Measurements from ENCODE around the gene NPAS3.

The NPAS3 gene

DNA sequence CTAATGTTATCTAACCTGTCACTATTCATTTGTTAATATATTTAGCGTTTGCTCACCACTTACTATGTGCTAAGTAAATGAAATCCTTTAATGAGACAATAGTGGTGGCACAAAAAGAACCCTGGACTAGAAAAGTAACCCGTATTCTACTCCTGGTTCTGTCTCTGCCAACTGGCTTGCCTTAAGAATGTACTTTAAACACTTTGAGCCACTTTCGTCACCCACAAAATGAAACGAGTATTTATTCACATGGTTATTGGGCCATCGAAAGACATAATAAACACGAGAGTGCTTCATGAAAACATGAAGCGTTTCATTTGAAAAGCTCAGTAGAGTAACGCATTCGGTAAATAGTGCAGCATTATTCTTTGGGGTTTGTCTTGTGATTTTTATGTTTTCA lies 757.5 kb downstream of the NPAS3 start:
- DNase-seq, result no peak

DNA sequence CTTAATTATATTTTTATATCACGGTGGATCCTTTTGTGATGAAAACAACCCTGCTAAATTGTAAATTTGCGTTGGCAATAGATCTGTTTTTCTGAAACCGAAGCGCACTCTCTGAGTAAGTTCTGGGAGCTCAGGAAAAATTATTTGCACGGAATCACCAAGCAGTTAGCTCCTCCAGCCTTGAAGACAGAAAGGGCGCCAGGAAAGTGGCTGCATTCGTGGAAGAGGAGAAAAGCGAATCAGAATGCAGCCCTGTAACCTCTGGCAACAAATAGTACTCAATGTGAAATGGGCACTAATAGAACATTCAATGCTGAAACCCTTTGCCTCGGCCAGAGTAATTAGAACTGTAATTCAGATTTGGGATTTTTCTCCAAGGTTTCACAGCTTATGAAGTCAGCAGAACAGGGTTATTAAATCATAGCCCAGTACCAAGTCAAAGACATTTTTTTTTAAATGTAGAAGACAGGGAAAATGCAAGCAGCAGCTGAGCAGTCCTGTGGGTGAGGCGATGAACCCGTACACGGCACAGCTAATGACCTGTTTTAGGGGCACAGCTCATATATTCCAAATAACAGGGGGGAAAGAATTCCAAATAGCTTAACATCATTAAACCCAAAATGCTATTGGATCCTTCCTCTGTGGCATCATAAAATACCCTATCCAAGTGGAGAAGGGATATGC lies 760.8 kb downstream of the NPAS3 start:
- DNase-seq, result no peak

DNA sequence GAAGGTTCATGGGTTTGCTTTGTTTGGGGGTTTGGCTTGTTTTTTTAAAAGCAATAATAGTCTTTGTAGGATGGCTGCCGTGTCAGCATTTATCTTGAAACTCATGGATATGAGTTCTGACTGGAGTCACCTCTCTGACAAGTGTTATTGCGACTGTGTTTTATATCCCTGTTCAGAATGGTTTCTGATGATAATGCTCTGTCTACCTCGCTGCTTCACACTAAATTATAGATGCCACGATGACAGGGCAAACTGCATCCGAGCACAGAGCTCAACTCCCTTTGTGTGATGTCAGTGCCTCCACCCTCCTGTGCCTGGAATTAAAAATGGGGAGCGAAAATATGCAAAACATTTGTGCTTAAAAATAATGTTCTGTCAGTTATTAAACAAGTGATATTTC lies 761.4 kb downstream of the NPAS3 start:
- DNase-seq, result no peak

DNA sequence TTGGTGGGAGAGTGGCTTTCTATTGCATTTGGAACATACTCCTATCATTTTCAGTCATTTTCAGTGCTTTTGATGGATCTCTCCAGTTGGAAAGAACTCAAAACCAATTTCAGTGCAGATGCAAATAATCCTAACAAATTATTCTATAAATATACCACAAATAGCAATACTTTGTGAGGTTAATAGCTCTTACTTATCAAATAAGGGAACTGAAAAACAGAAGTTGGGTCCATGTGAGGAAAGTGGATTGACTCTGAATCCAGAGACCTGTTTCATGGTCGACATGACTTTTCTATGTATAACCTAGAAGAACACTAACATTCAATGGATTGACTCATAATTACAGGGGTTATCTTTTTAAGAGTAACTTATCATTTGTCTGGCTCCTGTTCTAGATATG lies 763.6 kb downstream of the NPAS3 start:
- no peak for DNase-seq

DNA sequence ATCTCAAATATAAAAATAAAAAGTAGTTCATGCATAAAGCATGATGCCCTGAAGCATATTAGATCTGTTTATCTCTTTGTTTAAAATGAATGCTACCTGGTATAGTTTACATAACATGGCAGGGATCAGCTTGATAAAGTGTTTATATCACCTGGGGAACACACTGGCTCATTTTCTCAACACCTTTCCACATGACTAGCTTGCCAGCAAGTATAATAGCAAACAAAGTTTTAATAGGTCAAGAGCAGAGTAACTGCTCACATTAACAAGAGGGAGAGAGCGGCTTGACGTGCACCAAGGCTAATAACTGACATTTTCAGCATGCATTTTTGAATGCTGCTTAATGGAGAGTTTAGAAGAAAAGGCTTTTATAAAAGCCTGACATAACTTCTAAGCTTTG lies 765.8 kb downstream of the NPAS3 start:
- no peak for DNase-seq

DNA sequence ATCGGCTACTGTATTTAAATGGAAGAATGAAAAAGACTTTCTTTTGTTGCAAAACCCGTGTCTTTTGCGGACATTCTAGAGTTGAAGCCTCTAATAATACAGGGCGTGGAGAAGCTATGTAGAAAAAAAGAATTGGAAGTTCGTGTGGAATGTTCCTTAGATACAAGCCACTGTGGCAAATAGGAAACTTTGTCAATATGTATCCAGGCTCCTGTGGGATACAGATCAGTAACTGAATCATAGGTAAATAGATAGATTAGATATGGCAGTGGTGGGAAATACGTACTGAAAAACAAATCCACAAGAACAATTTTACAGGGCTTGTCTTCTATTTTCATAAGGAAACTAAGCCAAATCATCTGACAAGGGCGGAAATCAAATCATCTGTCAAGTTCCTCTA lies 766.8 kb downstream of the NPAS3 start:
- DNase-seq, result no peak

DNA sequence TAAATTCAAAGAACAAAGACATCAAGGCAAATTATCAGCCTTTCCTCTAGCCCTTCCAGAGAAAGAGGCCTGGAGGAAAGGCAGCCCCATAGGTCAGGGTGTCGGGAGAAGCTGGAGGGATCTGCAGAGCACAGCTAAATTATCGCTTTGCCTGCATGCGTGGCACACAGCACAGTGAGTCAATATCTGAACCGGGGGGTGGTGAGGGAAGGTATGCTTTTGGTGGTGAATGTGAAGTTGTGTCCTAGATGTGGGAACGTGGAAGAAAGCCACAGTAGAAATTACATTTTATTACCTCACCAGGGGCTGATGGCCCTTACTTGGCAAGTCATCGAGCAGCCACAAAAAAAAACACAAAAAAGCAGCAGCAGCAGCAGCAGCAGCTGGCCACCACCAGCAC lies 769.0 kb downstream of the NPAS3 start:
- no peak for DNase-seq

DNA sequence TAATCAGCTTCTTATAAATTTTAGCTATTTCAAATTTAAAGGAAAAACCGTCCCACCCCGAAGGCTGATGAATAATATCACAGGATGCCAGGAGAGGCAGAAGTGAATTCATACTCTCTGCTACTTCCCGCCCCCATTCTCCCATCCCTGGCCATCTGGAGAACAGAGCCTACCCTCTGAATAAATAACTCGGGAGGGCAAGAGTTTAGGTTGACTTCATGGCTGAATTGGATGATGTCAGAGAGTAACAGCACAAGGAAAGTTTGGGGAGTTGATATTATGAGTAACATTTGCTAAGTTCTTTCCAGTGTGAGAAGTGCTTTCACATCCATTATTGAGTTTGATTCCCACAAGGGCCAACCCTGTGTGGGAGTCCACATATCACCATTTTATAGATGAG lies 770.6 kb downstream of the NPAS3 start:
- no peak for DNase-seq

DNA sequence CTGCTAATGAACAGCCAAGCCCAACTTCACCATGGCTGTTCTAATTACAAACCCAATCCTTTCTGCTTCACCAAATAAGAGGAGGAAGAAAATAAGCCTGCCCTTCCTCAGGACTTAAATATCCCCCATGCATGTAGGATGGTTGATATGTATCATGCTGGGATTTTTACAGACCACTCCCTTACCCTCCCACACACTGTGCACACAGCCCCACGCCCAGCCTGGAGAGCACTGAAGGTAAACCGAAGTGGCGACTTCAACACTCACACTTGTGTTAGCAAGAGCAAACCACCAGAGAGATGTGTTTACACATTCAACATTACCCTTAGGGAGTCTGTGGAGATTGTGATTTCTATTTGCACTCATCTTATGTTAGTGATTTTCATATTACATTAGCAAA lies 771.0 kb downstream of the NPAS3 start:
- no peak for DNase-seq

DNA sequence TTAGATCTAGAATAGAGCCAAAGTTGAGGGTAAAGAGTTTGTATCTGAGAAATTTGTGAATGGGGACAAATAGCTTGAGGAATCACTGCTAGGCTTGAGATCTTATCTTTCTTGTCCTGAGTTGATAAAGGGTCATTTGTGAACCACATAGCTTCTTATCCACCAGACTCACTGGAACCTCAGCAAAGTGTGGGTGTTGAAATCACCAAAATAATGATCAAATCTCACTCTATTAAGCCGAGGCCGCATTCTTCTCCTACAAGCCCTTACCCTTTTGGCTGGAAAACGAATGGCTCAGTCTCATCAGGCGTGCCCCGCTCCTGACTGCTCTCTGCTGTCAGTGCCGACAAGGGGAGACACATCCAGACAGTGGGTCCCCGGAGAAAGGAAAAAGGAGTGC lies 771.6 kb downstream of the NPAS3 start:
- no peak for DNase-seq

DNA sequence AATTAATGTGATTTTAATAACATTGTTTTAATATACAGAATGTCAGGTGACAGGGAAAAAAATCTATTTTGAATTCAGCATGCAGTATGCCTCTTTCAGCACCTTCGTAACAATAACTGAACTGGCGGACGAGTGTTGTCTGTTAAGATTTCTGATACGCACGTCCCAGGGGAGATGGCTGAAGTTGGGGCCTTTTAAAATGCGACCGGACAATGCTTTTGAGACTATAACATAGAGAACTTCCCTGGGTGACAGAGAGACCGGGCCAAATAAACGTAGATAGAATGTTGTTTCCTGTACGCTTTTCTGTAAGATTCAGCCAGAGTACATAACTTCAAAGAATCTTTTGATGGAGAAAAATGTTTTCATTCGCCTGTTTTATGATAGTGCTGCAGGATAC lies 772.5 kb downstream of the NPAS3 start:
- no peak for DNase-seq

DNA sequence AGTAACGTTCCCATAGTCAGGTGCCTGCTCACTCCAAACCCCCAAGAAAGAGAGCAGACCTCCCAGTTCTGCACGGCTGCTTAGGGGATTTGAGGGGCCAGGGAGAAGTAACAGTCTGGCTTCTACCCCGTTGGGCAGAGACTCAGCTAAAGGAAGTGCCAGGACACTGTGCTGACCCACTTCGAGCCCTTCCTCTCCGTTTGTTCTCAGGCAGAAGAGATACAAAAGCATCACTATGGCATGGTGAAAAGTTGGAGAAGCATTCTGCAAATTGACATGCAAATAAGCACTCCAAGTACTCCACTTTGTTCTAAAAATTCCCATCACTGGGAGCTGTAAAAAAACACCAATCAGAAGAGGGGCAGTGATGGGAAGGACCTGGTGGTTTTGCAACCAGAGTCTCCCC lies 773.1 kb downstream of the NPAS3 start:
- DNase-seq, result no peak

DNA sequence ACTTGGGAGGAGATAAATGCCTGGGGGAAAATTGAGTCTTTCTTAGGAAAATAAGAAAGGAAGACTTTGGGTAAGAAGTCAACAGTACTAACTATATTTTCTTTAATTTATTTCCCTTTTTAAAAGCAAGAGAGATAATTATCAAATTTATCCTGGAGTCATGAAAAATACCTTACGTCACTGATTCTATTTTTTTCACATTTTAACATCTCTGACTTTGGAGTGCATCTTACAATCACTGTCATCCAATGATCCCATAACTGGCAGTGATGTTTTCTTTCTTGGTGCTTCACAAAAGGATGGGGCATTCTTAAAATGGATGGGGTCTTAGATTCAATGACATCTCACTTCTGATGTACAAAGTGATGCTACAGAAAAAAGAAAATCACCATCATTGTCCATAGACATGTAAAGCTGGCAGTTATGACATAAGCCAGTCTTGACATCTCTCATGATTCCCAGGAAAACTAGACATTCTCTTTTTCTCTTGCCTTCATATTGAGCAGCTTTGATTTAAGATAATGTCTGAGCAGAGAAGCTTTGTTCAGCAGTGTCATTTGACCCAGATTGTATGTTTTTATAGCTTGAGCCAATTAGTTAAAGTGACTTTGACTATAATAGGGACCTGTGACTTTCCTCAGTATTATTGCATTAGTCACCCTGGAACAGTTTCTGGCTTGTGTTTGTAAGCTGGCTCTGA lies 776.0 kb downstream of the NPAS3 start:
- no peak for DNase-seq

DNA sequence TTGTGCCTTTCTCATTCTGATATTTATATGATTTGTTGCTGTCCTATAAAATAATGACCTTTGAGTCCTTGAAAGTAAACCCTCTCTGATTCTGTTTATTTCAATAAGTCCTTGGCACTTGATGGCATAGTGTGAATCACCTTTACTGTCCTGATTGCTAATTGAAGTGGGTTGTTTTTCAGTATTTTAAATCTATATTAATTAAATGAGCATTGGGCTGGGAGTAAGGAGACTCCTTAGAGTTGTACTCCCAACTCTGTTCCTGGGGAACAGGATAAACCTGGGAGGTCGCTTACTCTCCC lies 776.5 kb downstream of the NPAS3 start:
- DNase-seq, result no peak

DNA sequence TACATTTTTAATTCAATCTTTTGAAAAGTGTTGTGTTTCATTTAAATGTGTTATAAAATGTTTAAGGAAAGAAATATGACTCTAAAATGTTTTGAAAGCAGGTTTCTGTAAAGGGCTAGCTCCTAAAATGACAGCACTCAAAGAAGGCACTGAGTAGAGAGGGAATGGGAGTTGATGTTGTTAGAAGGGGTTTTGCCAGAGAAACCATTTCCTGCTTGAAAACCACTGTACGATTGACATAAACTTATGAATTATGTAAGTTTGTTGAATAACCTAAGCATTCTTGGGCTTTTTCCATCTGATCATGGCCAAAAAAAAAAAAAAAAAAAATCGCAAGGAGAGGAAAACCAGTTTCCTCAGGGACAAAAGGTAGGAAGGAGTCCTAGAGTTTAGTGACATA lies 778.2 kb downstream of the NPAS3 start:
- no peak for DNase-seq

DNA sequence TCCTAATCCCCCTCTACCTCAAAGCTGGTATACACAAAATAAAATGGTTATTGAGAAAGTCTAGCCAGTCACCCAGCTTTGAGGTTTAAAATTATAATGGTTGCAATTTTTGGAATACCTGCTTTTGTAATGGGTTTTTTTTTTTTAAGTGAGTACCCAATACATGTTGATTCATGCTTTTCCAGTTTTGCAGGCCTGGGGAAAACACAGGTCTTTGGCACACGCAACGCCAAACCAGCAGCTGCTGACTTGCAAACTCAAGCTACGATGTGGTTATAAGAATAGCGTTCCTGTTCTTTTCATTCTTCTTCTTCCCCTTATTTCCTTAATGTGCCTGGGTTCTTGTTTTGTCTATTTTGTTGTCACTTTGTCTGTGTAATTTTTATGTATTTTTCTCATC lies 779.2 kb downstream of the NPAS3 start:
- DNase-seq, result no peak

DNA sequence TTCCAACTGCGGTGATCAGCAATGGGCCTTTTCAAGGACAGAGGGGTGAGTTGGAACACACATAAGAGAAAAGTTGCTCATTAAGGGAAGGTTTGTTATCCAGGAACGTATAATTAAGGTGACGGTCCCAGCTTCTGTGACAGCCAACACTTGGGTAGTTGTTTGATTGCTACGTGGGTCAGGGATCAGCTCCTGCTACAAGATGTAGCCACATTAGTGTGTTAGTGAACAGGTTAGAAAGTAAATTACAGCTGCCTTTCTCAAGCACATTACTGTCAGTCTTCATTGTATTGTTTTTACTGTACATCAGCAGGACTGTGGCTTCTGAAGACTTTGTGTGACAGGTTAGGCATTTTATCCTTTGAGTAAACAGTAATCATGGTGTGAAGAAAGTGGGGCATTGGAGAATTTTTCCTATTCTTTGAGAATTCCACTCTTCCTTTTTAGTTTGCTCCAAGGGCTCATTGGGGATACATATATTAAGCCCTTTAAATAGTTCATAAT lies 781.7 kb downstream of the NPAS3 start:
- no peak for DNase-seq

DNA sequence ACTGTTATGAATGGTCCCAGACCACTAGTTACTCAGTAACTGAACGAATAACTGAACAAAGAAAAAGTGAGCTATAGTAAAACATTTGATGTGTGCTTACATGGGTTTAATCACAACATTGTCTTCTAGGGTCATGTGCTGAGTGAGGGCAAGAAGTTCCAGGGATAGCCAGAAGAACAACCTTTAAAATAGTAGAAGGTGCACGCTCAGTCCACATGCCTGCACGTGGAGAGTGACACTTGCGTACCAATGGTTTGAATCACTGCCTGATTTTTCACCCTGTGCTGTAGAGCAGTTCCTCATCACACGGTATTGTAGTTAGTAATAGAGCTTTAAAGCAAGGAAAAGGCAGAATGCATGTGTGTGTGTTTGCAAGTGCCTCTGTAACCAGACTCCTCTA lies 788.0 kb downstream of the NPAS3 start:
- DNase-seq, result no peak

DNA sequence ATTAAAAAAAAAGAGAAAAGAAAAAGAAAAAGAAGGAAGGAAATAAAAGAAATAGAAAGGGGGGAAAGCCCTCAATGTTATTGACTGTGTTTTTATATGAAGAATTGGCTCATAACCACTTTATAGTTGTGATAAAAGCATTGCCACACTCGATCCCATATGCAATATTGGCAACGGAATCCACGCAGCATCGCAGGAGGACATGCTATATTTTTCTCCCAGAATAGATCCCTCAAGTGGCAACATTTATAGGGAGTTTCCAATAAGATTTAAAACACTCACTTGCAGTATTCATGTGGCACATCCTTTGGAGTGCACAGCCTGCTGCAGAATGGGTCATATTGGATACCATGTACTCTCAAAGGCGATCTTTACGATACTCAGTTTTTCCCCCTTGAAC lies 788.9 kb downstream of the NPAS3 start:
- DNase-seq, result no peak

DNA sequence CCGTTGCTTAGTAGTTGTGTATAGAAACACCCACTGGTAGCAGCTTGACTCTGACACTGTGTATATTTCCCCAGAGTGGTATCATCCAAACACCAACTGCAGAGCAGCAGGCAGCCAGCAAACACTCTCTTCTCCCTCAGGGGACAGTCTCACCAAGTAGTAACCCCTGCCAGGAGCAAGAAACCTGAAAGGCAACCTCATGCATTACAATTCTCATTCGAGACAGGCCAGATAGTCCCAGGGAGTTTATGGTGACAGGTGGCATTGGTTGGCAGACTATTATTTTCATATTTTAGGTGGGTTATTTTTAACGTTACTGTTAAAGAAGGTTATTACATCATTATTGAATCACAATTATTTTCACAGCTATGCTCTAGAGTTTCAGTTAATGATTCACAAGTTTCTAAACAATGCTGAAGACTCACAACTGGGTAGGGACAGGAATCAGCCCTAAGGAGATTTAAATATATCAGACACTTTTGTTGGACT lies 789.4 kb downstream of the NPAS3 start:
- no peak for DNase-seq

DNA sequence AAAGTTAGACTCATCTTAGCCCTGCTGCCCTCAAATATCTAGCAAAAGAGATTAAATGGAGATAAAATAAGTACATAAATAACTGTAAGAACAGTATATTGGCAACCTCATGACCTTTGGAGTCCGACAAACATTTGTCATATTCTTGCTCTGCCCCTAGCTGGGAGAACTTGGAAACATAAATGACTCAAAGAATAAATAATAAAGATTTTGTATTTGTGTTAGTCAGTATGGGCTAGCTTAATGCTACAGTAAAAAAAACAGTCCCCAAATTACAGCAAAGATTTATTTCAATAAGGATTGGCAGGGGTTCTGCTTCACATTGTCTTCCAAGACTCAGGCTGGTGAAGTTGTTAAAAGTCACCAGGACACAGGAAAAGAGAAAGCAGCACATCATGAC lies 791.5 kb downstream of the NPAS3 start:
- no peak for DNase-seq

DNA sequence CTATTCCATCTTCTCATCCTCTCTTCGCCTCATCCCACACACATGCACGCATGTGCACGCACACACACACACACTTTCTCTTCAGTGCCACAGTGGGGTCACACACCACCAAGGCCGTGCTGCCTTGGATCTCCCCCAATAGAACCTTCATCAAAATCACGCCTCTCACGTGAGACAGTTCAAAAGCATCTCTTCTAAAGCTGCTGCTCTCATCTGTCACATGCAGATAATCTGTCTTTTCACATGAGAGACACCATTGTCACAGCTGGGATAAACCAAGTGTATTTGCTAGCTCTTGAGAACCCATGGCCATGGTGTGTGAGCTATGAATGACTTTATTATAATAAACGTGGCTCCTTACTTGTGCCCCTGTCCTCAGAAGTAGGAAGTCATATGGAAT lies 793.5 kb downstream of the NPAS3 start:
- no peak for DNase-seq

DNA sequence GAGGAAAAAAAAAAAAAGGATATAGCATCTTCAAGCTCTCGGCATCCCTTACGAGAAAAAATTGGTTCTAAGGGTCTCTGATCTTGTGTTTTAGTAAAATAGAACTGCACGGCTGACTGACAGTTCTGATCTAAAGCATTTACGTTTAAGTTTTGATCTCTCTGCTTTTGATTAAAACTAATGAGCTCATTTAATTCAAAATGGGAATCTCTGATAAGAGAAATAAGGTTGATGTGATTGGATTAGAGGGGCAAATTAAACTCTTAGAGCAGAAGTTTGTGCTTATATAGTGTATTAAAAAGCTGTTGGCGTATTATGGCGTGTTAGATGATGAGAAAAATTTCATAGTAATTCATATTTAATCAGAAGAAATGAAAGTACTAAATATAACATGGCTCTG lies 794.6 kb downstream of the NPAS3 start:
- DNase-seq, result no peak

DNA sequence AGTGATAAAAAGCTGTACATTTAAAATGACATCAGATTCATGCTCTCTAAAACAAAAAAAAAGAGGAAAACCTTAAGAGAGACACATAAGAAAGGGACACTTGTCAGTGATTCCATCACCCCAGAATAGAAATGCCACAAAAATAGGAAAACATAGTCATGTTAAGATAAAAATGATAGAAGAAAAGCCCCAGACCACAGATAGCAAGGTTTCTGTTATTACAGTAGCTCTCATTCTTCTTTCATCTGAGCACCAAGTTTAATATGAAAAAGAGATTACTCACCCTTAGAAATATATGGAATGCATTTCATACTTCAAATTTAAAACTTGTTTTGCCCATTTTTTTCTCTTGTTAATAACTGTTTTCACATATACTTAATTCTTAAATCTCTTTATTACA lies 795.0 kb downstream of the NPAS3 start:
- DNase-seq, result no peak

DNA sequence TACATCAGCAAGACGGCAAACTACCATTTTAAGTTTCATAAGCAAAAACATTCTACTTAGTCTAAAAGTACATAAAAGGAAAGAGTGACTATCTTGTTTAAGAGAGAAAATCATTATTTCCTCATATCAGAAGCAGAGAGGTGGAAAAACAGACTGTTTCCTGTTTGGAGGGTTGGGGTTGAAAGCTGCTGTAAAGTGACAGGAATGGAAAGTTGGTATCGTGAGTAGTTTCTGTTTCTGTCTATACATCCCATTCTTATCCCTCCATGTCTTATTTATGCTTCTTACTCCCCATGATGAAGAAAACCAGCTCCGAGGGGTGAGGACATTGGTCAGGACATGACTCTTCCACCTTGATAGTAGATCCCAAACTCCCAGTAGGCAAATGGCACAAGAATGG lies 795.7 kb downstream of the NPAS3 start:
- DNase-seq, result no peak
